Measurements from ENCODE around the gene AUTS2.

GRCh38 chr7:70723339-70723738, 1125.1 kb downstream of the AUTS2 start:
- TF ChIP-seq CTCF (IDR thresholded peaks at IDR 0.05) (no peak), POLR2AphosphoS5 (IDR thresholded peaks at IDR 0.05) (no peak)
